SH-SY5Y (cell line): ENCODE data around the gene SASH3.

ENCODE experiments used
- GATA2 ChIP-seq: IDR thresholded peaks from 2 replicates; pipeline ENCODE4 v1.6.1; 2011; ENCODE audit warnings: mild to moderate bottlenecking, low read depth, low read length
- GATA3 ChIP-seq: IDR thresholded peaks from 2 replicates; pipeline ENCODE4 v1.6.1; 2011; ENCODE audit warnings: low read depth, mild to moderate bottlenecking, low read length, moderate library complexity

GRCh38 chrX:129743821-129744220, 35.9 kb upstream of the SASH3 start:
- TF ChIP-seq GATA3 (no peak), GATA2 (no peak)
